GM21390 (cell line): ENCODE measurements around the gene PEAK1.

Experiments
- ATAC-seq: cut with Tn5 transposase; IDR thresholded peaks from one replicate; pipeline ENCODE4 v1.9.1; 2021; ENCODE audit not compliant: unreplicated experiment

PEAK1 gene

GRCh38 chr15:77068633-77069032 is 351.3 kb downstream of the PEAK1 start:
- no peak for ATAC-seq

- ATAC-seq: no peak
Measured at GRCh38 chr15:77067691-77068367, 352.1 kb downstream of the PEAK1 start.

- ATAC-seq: no peak
Measured at GRCh38 chr15:77066971-77067690, 352.8 kb downstream of the PEAK1 start.

GRCh38 chr15:77064539-77065308 is 355.2 kb downstream of the PEAK1 start:
- no peak for ATAC-seq

- ATAC-seq: no peak
Measured at GRCh38 chr15:77064063-77064462, 355.8 kb downstream of the PEAK1 start.

GRCh38 chr15:77063249-77063648 is 356.7 kb downstream of the PEAK1 start:
- ATAC-seq: no peak

- ATAC-seq: no peak
Measured at GRCh38 chr15:77060546-77060945, 359.4 kb downstream of the PEAK1 start.

- ATAC-seq: no peak
Measured at GRCh38 chr15:77059786-77060361, 360.0 kb downstream of the PEAK1 start.

GRCh38 chr15:77058468-77058867 is 361.4 kb downstream of the PEAK1 start:
- no peak for ATAC-seq

GRCh38 chr15:77057685-77058084 is 362.2 kb downstream of the PEAK1 start:
- no peak for ATAC-seq

GRCh38 chr15:77057072-77057471 is 362.8 kb downstream of the PEAK1 start:
- ATAC-seq: no peak

GRCh38 chr15:77053709-77054108 is 366.2 kb downstream of the PEAK1 start:
- ATAC-seq: no peak

GRCh38 chr15:77052556-77052955 is 367.3 kb downstream of the PEAK1 start:
- ATAC-seq: no peak
